ENCODE measurements around the gene POLA1.
"Not testable (repeated sequence)": the region's sequence is repeated elsewhere in the genome, so short reads cannot be mapped to it uniquely, and the experiment has no call there.

Gene POLA1

DNA sequence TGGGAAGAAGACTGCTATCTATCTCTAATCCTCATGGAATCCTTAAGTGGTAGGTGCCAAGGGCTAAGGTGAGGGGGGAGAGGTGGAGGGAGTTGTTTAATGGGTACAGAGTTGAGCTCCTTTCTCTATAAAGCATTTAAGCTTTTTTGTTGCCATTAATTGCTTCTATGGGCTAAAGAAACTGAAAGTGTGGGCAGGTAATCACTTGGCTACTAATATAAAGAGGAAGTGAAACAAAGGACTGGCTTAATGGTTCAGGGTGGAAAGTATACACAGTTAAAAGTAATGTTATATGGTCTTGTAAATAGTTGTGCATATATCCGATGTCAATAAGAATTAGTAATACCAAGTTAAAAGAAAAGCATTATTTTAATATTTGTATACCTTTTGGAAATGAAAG, 83.9 kb downstream of the POLA1 start:
- in situ Hi-C loops (cut with MboI; ENCODE audit: low sequenced_read_pairs): no loop called here

DNA sequence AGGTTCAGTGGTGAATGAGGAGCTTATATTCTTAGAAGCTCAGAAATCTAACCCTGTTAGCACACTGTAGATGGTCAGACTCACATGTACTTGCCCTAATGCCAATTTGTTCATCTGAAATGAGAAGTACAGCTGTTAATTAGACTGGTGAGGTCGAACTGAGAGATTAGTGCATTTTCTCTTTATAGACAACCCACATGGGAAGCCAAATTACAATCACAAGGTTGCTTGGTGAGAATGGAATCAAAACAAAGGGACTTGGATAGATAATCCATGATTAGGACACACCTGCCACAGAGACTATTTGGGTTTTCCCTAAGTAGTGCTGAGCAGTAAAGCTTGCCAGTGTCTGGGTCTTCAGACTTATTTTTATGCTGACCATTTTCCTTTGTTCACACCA, 88.3 kb downstream of the POLA1 start:
- in situ Hi-C loops (cut with MboI; ENCODE audit: low sequenced_read_pairs): no loop called here

GRCh38 chrX:24789047-24789446, 95.3 kb downstream of the POLA1 start:
- in situ Hi-C loops (cut with MboI; ENCODE audit: low sequenced_read_pairs): no loop called here

GRCh38 chrX:24790166-24790565, 96.4 kb downstream of the POLA1 start:
- in situ Hi-C loops (cut with MboI; ENCODE audit: low sequenced_read_pairs): no loop called here

DNA sequence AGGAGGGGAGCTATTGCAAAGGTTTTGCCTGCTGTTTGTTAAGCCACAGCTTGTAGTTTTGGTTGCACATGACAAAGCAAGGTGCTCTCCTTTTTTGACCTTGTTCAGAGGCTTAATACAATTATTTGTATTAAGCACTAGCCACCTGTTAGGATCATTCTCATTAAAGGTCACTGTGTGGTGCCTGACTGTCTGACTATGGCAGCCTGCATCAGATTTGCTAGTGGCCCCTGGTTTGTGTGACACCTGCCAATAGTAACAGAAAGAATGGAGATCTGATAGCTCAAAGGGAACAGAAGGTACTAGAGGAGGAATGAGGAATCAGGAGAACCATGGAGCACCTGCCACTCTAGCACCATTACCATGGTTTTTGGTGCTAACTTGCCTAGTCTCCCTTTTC, 102.5 kb downstream of the POLA1 start:
- in situ Hi-C loops (cut with MboI; ENCODE audit: low sequenced_read_pairs): no loop called here

DNA sequence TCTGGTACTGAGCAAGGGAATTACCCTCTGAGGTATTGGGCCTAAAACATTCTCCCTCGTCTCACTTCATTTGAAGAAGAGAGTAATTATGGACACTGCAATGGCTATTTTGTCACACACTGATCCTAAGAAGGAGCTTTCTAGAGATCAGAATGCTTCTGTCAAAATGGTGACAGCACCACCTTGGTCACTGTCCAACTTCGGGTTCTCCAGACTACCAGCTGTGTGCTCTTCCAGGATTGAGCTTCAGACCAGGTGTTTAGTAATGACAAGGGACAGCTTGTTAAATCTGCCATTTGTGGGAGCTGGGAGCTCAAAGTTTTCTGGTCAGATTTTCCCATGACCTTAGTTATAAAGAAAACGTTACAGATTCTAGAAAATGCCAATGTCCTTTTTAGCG, 105.4 kb downstream of the POLA1 start:
- in situ Hi-C loops (cut with MboI; ENCODE audit: low sequenced_read_pairs): no loop called here

GRCh38 chrX:24799565-24799964, 105.8 kb downstream of the POLA1 start:
- in situ Hi-C loops (cut with MboI; ENCODE audit: low sequenced_read_pairs): no loop called here

DNA sequence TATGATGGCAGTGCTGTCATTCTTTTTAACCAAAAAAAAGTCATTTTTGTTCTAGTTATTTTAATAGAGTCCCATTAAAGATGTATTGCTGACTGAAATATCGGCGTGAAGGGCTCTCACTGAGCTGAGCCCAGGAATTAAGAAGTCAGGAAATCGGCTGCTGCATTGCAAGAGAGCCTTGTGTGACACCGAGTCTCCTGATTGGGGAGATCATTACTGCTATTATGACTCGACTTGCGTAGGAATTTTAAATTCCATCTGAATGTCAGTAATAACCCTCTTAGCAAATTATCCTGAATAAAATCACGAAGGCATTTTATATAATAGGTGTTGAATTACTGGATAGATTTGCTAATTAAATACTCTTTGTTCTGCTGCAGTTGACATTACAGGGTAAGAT, 111.5 kb downstream of the POLA1 start:
- in situ Hi-C loops (cut with MboI; ENCODE audit: low sequenced_read_pairs): no loop called here

DNA sequence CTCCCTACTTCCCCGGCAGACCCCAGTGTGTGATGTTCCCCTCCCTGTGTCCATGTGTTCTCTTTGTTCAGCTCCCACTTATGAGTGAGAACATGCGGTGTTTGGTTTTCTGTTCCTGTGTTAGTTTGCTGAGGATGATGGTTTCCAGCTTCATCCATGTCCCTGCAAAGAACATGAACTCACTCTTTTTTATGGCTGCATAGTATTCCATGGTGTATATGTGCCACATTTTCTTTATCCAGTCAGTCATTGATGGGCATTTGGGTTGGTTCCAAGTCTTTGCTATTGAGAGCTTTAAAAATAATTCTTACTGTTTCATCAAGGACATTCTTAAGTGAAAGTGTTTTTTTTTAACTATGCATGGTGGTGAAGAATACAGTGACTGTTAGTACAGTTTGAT, 126.1 kb downstream of the POLA1 start:
- in situ Hi-C loops (cut with MboI; ENCODE audit: low sequenced_read_pairs): not testable (repeated sequence)

- in situ Hi-C loops (cut with MboI; ENCODE audit: low sequenced_read_pairs): no loop called here
These were observed 134.4 kb downstream of the POLA1 start for GRCh38 chrX:24828147-24828546.

DNA sequence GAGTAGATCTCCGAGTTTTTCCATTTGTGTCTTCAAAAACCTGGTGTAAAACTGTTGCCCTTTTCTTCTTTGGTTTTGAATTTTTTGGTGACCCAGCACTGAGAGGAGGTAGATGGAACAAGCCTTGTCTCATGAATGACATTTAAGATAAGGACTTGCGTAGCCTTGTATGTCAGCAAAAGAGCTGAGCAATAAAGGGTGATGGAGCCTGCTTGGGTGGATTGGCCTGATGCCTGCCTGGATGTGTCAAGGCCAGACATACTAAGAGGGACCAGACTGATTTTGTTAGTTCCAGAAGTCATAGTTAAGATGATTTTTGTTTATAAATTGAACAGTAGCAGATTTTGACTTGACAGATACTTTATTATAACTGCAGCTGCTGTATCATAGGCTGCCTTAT, 134.9 kb downstream of the POLA1 start:
- in situ Hi-C loops (cut with MboI; ENCODE audit: low sequenced_read_pairs): no loop called here

GRCh38 chrX:24833695-24834094, 140.0 kb downstream of the POLA1 start:
- in situ Hi-C loops (cut with MboI; ENCODE audit: low sequenced_read_pairs): no loop called here

DNA sequence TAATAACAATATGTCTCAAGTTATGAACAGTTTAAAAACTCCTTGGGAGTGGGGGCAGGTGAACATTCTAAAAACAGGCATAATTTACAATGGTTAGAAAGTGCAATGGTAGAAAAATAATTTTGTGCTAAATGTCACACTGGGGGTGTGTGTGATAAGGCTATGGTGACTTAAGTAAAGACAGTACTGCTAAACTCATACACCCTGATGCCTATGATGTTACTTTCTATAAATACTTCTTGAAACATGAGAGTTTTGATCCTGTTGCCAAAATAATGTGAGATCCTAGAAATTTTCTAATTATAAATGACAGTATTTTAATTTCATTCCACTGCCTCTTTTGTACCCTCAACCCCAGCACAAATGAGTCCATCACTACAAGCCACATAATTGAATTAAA, 144.2 kb downstream of the POLA1 start:
- in situ Hi-C loops (cut with MboI; ENCODE audit: low sequenced_read_pairs): no loop called here

GRCh38 chrX:24838629-24839028, 144.9 kb downstream of the POLA1 start:
- in situ Hi-C loops (cut with MboI; ENCODE audit: low sequenced_read_pairs): no loop called here

GRCh38 chrX:24839331-24839730, 145.6 kb downstream of the POLA1 start:
- in situ Hi-C loops (cut with MboI; ENCODE audit: low sequenced_read_pairs): no loop called here

DNA sequence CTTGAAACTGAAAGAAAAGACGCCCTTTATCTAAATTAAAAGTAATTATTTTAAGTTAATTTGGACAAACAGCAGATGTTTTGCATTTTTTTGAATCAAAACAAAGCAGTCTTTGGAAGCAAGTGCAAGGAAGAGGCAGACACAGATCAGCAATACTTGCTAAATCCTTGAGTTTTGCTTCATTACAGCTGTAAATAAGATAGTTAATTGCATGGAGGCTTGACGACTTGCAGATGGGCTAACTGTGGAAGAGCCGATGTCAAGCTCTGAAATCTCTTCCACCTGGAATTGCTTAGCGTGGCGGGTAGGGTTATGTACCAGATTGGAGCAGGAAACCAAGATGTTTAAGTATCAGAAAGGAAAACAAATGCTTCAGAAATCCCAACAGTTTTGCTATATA, 148.8 kb downstream of the POLA1 start:
- in situ Hi-C loops (cut with MboI; ENCODE audit: low sequenced_read_pairs): no loop called here

GRCh38 chrX:24846550-24847150, 152.9 kb downstream of the POLA1 start:
- in situ Hi-C loops (cut with MboI; ENCODE audit: low sequenced_read_pairs): no loop called here

DNA sequence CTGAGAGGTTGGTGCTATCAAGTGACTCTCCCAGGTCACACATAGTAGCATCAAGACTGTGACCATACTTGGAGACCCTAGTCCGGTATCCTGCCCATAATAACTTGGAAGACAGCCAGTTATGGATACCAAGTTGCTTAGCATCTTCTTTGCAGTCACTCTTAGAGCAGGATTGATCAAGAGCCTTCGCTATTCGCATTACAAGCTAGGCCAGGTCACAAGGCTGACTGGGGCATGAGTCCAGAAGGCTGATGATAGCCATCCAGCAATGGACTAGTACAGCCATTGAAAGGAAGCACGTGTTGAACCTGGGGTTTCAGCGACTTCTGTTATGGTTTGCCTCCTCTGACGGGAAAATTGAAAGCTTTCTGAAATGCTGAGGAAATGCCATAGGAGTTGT, 157.6 kb downstream of the POLA1 start:
- in situ Hi-C loops (cut with MboI; ENCODE audit: low sequenced_read_pairs): no loop called here

GRCh38 chrX:24851780-24852179, 158.1 kb downstream of the POLA1 start:
- in situ Hi-C loops (cut with MboI; ENCODE audit: low sequenced_read_pairs): no loop called here

GRCh38 chrX:24858004-24858746, 164.5 kb downstream of the POLA1 start:
- in situ Hi-C loops (cut with MboI; ENCODE audit: low sequenced_read_pairs): no loop called here

GRCh38 chrX:24859211-24859841, 165.6 kb downstream of the POLA1 start:
- in situ Hi-C loops (cut with MboI; ENCODE audit: low sequenced_read_pairs): no loop called here

DNA sequence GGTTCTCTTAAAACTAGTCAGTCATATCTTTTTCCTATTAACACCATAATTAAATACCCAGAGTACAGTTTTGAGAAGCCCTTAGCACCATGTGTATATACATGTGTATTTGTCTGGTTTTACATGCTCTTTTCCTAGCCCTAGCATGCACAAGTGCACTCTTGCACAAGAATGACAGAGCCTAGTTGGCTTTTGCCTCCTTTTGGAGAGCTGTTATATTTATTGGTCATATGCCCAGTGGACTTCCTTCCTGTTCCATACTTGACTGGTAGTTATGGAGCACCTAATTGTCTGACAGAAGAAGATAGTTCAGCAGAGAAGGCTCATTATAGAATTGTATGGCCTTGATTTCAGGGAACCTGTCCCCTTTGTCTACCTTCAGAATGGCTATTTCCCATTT, 166.4 kb downstream of the POLA1 start:
- in situ Hi-C loops (cut with MboI; ENCODE audit: low sequenced_read_pairs): no loop called here
